HCT116 (cell line): Measurements from ENCODE around the gene NAA40. TPM values are rescaled to one million over a fixed set of nuclear protein-coding genes. Genes with fewer than 3 reads are reported as not detected.

ENCODE experiments used
- ATAC-seq: fragments of 200-7000 bp; cut with Tn5 transposase; 2 replicates; pipeline ENCODE4 v1.9.1; 2020; ENCODE audit warnings: mild to moderate bottlenecking, moderate library complexity
- BruUV-seq: library from RNA; stranded (reverse); fragments of 400-500 nt; replicated peaks from 2 replicates; lab custom pipeline; 2021; lab: Mats Ljungman, UMichigan
- CTCF ChIA-PET: fragments of 300-600 bp; sonication (Branson Sonifier 250); formaldehyde crosslinking; loops from one replicate; lab custom pipeline; 2021; ENCODE audit warnings: antibody characterized with exemption; lab: Charles Lee
- POLR2A ChIA-PET: fragments of 300-600, 350-600 bp; sonication (Branson Sonifier 250); formaldehyde crosslinking; loops from one replicate; lab custom pipeline; 2021; ENCODE audit warnings: antibody characterized with exemption; lab: Charles Lee
- RAD21 ChIA-PET, 2 experiments: fragments of 300-600 bp; sonication (Branson Sonifier 250); formaldehyde crosslinking; loops; one replicate each; lab custom pipeline; 2023; ENCODE audit warnings: low total read pairs in 2 of 2; ENCODE audit not compliant: uncharacterized antibody in 2 of 2, unreplicated experiment in 2 of 2, low non-redundant PET in 1 of 2; lab: Charles Lee
- DNase-seq: peaks from one replicate; pipeline ENCODE4 v3.0.0-alpha.2; 2010; ENCODE audit warnings: low read depth, low spot score
- H2AFZ ChIP-seq: fragments of 200-600 bp; shearing (Covaris generic), sonication (generic); 2 replicates; pipeline ENCODE4 v1.6.1; 2017; ENCODE audit warnings: low read depth, mixed run types, mixed read lengths, antibody characterized with exemption, low read length; ENCODE audit not compliant: poor library complexity, severe bottlenecking
- H3K27ac ChIP-seq: 2 replicates; pipeline ENCODE4 v1.5.1; 2012; ENCODE audit warnings: low read depth, low read length
- H3K27me3 ChIP-seq: fragments of 200-600 bp; sonication (generic); 2 replicates; pipeline ENCODE4 v1.6.1; 2016; ENCODE audit warnings: mixed run types, low read length, mixed read lengths; ENCODE audit not compliant: insufficient read depth
- H3K36me3 ChIP-seq, 2 experiments: fragments of 200-500 bp in 1 of 2; fragments of 200-600 bp in 1 of 2; sonication (Bioruptor generic) in 1 of 2; sonication (generic) in 1 of 2; 2 replicates each; pipeline versions ENCODE4 v1.5.1 to v1.6.1; 2014 to 2016; ENCODE audit warnings: low read length in 2 of 2, inconsistent platforms in 1 of 2, mixed read lengths in 1 of 2, mixed run types in 1 of 2; ENCODE audit not compliant: insufficient read depth in 2 of 2, control insufficient read depth in 1 of 2
- H3K4me1 ChIP-seq, 2 experiments: fragments of 200-600 bp in 1 of 2; sonication (generic) in 1 of 2; 2 replicates each; pipeline versions ENCODE4 v1.5.1 to v1.6.1; 2012 to 2017; ENCODE audit warnings: low read length in 2 of 2, inconsistent platforms in 1 of 2, mild to moderate bottlenecking in 1 of 2, mixed read lengths in 1 of 2, mixed run types in 1 of 2, moderate library complexity in 1 of 2; ENCODE audit not compliant: insufficient read depth in 2 of 2, control insufficient read depth in 1 of 2
- H3K4me2 ChIP-seq: fragments of 200-600 bp; sonication (generic); 2 replicates; pipeline ENCODE4 v1.6.1; 2017; ENCODE audit warnings: mixed run types, low read length, mixed read lengths
- H3K4me3 ChIP-seq, 2 experiments: fragments of 200-600 bp in 1 of 2; sonication (generic) in 1 of 2; replicated peaks in 1 of 2; 2 replicates each; pipeline ENCODE4 v1.5.1; 2011 to 2016; ENCODE audit warnings: low read length in 2 of 2, control low read depth in 1 of 2, low read depth in 1 of 2, mild to moderate bottlenecking in 1 of 2, mixed read lengths in 1 of 2, mixed run types in 1 of 2
- H3K79me2 ChIP-seq: fragments of 200-600 bp; sonication (generic); 2 replicates; pipeline ENCODE4 v1.6.1; 2017; ENCODE audit warnings: mild to moderate bottlenecking, mixed run types, low read length, moderate library complexity, mixed read lengths; ENCODE audit not compliant: insufficient read depth
- H3K9ac ChIP-seq: fragments of 200-600 bp; sonication (generic); 2 replicates; pipeline ENCODE4 v1.6.1; 2016; ENCODE audit warnings: low read length, mixed read lengths
- H3K9me2 ChIP-seq: fragments of 200-600 bp; sonication (generic), shearing (Covaris generic); 2 replicates; pipeline ENCODE4 v1.6.1; 2017; ENCODE audit warnings: mixed run types, mild to moderate bottlenecking, moderate library complexity; ENCODE audit not compliant: insufficient read depth
- H3K9me3 ChIP-seq, 2 experiments: fragments of 200-500 bp in 1 of 2; fragments of 200-600 bp in 1 of 2; sonication (Bioruptor generic) in 1 of 2; sonication (generic) in 1 of 2; 2 replicates each; pipeline ENCODE4 v1.6.1; 2014 to 2017; ENCODE audit warnings: low read length in 2 of 2, mixed read lengths in 2 of 2, inconsistent platforms in 1 of 2, low read depth in 1 of 2, mild to moderate bottlenecking in 1 of 2, mixed run types in 1 of 2, moderate library complexity in 1 of 2; ENCODE audit not compliant: control insufficient read depth in 1 of 2, insufficient read depth in 1 of 2
- H4K20me1 ChIP-seq: fragments of 200-600 bp; sonication (generic), shearing (Covaris generic); 2 replicates; pipeline ENCODE4 v1.6.1; 2017; ENCODE audit warnings: mixed run types, mild to moderate bottlenecking, moderate library complexity; ENCODE audit not compliant: insufficient read depth
- ELF1 ChIP-seq: IDR thresholded peaks from 2 replicates; pipeline ENCODE4 v1.6.1; 2012; ENCODE audit warnings: low read depth, borderline replicate concordance
- EZH2 ChIP-seq: fragments of 200-600 bp; sonication (generic); IDR thresholded peaks from 2 replicates; pipeline ENCODE4 v1.6.1; 2017; ENCODE audit warnings: antibody characterized with exemption, mixed run types
- EZH2phosphoT487 ChIP-seq: fragments of 200-600 bp; IDR thresholded peaks from 2 replicates; pipeline ENCODE4 v1.6.1; 2018; ENCODE audit warnings: antibody characterized with exemption, borderline replicate concordance
- FOSL1 ChIP-seq: IDR thresholded peaks from 2 replicates; pipeline ENCODE4 v1.6.1; 2012; ENCODE audit warnings: low read depth
- JUND ChIP-seq: IDR thresholded peaks from 2 replicates; pipeline ENCODE4 v1.6.1; 2012
- MAX ChIP-seq: IDR thresholded peaks from 2 replicates; pipeline ENCODE4 v1.6.1; 2012
- POLR2A ChIP-seq: IDR thresholded peaks from 2 replicates; pipeline ENCODE4 v1.7.0; 2011; ENCODE audit warnings: borderline replicate concordance; ENCODE audit not compliant: insufficient read depth, insufficient read length; ENCODE audit errors: extremely low read depth
- POLR2AphosphoS5 ChIP-seq: IDR thresholded peaks from 2 replicates; pipeline ENCODE4 v1.6.1; 2011; ENCODE audit warnings: mild to moderate bottlenecking, low read depth, low read length, moderate library complexity
- REST ChIP-seq: IDR thresholded peaks from 2 replicates; pipeline ENCODE4 v1.6.1; 2012; ENCODE audit warnings: low read depth
- SIN3A ChIP-seq: IDR thresholded peaks from 2 replicates; pipeline ENCODE4 v1.6.1; 2012; ENCODE audit warnings: low read depth
- TCF7L2 ChIP-seq: IDR thresholded peaks from 2 replicates; pipeline ENCODE4 v1.7.0; 2011; ENCODE audit warnings: borderline replicate concordance, inconsistent platforms; ENCODE audit not compliant: insufficient read depth, insufficient read length; ENCODE audit errors: extremely low read depth
- ZBTB33 ChIP-seq: IDR thresholded peaks from 2 replicates; pipeline ENCODE4 v1.6.1; 2011; ENCODE audit warnings: mild to moderate bottlenecking, low read length, moderate library complexity; ENCODE audit not compliant: insufficient replicate concordance; ENCODE audit errors: extremely low read depth
- ZFX ChIP-seq: fragments of 450-650 bp; IDR thresholded peaks from 2 replicates; pipeline ENCODE4 v1.6.1; 2017
- ZNF274 ChIP-seq: fragments of 200-500 bp; sonication (Bioruptor generic); IDR thresholded peaks from 2 replicates; pipeline ENCODE4 v1.6.1; 2014; ENCODE audit warnings: mild to moderate bottlenecking, low read depth, low read length, inconsistent platforms
- intact Hi-C: fragments of 100-400 bp; cut with micrococcal nuclease; formaldehyde crosslinking; loops from 2 replicates; pipeline ENCODE4 v1.10.0; 2022
- total RNA-seq: library from RNA; stranded (reverse); gene quantifications from one replicate; pipeline ENCODE4 v1.2.1, GENCODE V29; 2021; ENCODE audit not compliant: unreplicated experiment

Gene NAA40
- total RNA-seq, 1 experiment from 2014 or later = 25.3 TPM

GRCh38 chr11:63889344-63889743, 49.5 kb upstream of the NAA40 start (continued):
- TF ChIP-seq REST = no peak
- no peak for TF ChIP-seq ELF1
- TF ChIP-seq EZH2phosphoT487 = no peak

- Histone ChIP-seq H3K27ac (no peak overlapping the region), H3K4me1 (peaks cover 14 to 26% of the 10 kb centered on the region in 2 experiments), H3K27me3 (no peaks in the 10 kb centered on the region), H3K9me2 (no peaks in the 10 kb centered on the region), H3K4me2 (no peak overlapping the region), H2AFZ (no peak overlapping the region), H3K9ac (no peak overlapping the region), H3K36me3 (peaks cover 3% of the 10 kb centered on the region in 2 experiments; a peak in 1 of 4 replicates), H3K9me3 (no peaks in the 10 kb centered on the region), H3K4me3 (no peak overlapping the region), H3K79me2 (peaks cover 83% of the 10 kb centered on the region), H4K20me1 (no peaks in the 10 kb centered on the region)
- intact Hi-C loops = no loop called here
- DNase-seq (no peak), ATAC-seq (no peak)
- TF ChIP-seq TCF7L2 (no peak), REST (no peak), ZFX (no peak), MAX (no peak), POLR2A (no peak), EZH2phosphoT487 (no peak), POLR2AphosphoS5 (no peak), ZBTB33 (no peak), SIN3A (no peak), JUND (no peak), EZH2 (no peak), ELF1 (no peak), FOSL1 (no peak), ZNF274 (no peak)
- ChIA-PET CTCF (no interaction called here), POLR2A (no interaction called here), RAD21 (no interaction called here)
- no TSS peak for BruUV-seq
Observed at GRCh38 chr11:63890368-63890767, 48.4 kb upstream of the NAA40 start.
